ENCODE data around the gene SPOCD1. TPM values are rescaled to one million over a fixed set of nuclear protein-coding genes. Genes with fewer than 3 reads are reported as not detected.

SPOCD1 gene
- total RNA-seq (2022; extraction: Qiagen RNA extraction; ENCODE audit: low read depth), result 3.2 to 5.3 TPM (median 3.8 TPM) in 5 replicates

DNA sequence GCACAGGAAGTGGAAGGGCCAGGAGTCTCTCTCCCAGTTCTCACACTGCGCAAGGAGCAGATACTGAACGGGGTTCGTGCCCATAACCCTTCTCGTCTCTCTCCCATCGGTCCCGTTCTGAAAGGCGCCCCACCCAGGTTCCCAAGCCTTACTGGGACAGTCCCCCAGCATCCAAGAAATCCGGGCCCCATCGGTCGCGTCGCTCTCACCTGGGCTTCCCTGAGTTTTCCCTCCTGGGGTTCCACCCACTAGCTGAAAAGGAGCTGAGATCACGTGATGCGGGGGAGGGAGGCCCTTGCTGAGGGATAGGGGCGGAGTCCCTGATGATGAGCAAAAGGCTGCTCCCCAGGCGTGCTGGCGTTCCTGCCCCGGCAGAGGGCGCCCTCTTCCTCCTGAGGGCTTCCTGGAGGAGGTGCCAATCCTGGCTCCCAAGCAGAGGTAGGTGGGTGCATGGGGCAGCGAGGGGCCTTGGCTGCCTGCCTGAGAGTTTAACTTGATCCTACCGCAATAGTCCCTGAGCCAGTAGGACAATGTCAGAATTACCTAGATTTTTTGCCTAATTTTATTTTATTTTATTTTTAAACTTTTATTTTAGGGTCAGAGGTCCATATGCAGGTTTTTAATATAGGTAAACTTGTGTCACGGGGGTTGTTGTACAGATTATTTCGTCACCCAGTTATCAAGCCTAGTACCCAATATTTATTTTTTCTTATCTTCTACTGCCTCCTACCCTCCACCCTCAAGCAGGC is at the start of gene SPOCD1:
Gene SPOCD1 (minus strand): TSS at position 271 of the 749 bp plus-strand sequence. CDS start 689 bp downstream, outside the sequence.

DNA sequence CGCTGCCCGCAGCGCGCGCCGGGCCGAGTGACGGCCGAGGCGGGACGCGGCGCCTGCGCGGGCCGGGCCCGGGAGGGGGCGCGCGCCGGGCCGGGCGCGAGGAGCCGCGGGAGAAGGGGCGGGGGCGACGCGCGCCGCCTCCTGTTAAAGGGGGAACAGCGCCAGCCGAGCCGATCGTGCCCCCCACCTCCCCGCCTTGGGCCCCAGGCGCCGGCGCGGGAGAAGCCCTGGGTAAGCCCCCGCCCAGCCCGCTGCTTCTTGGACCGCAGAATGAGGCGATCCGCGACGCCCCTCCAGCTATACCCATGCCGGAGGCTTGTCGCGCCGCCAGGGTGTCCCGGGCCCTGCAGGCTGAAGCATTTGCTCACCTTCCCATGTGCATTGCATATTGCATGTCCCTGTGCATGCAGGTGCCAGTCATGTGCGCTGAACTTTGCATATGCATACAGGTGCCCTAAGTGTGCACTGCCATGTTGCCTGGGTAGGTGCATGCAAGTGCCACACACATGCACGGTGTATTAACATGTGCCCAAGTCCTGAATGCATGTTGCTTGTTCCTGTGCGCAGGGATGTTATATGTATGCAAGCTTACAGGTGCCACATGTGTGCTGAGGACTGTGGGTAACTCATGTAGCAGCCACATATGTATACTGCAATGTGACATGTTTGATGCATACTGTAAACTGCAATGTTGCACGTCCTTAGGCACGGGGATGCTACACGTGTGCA is 51.3 kb downstream of the SPOCD1 start, which contains the start of gene ADGRB2:
Gene ADGRB2 (minus strand): TSS at position 29 of the 729 bp plus-strand sequence. CDS start 7,119 bp downstream, outside the sequence.

Other genes with a start within 250 kb of the SPOCD1 start
- 0.60 to 1.4 TPM (median 0.86 TPM) in 5 replicates for gene TINAGL1, start 239.5 kb downstream of the SPOCD1 start, total RNA-seq (2022; extraction: Qiagen RNA extraction; ENCODE audit: low read depth)
- gene HCRTR1, start 198.3 kb downstream of the SPOCD1 start, total RNA-seq (2022; extraction: Qiagen RNA extraction; ENCODE audit: low read depth), result not detected in 5 replicates
- gene PEF1, start 171.1 kb downstream of the SPOCD1 start, total RNA-seq (2022; extraction: Qiagen RNA extraction; ENCODE audit: low read depth), result 31.4 to 48.0 TPM (median 45.1 TPM) in 5 replicates
- 3.2 to 6.7 TPM (median 5.3 TPM) in 5 replicates for gene COL16A1, start 112.0 kb downstream of the SPOCD1 start, total RNA-seq (2022; extraction: Qiagen RNA extraction; ENCODE audit: low read depth)
- 3.6 to 7.5 TPM (median 6.1 TPM) in 5 replicates for gene ADGRB2, start 51.7 kb downstream of the SPOCD1 start, total RNA-seq (2022; extraction: Qiagen RNA extraction; ENCODE audit: low read depth)
- gene PTP4A2, start 122.3 kb upstream of the SPOCD1 start, total RNA-seq (2022; extraction: Qiagen RNA extraction; ENCODE audit: low read depth), result 133 to 239 TPM (median 170 TPM) in 5 replicates
- 105 to 151 TPM (median 137 TPM) in 5 replicates for gene KHDRBS1, start 197.8 kb upstream of the SPOCD1 start, total RNA-seq (2022; extraction: Qiagen RNA extraction; ENCODE audit: low read depth)

Measured in A549 treated with ZK216348 at 1 μM for 4 hours (cell line).